ENCODE measurements around the gene SH3D19.

DNA sequence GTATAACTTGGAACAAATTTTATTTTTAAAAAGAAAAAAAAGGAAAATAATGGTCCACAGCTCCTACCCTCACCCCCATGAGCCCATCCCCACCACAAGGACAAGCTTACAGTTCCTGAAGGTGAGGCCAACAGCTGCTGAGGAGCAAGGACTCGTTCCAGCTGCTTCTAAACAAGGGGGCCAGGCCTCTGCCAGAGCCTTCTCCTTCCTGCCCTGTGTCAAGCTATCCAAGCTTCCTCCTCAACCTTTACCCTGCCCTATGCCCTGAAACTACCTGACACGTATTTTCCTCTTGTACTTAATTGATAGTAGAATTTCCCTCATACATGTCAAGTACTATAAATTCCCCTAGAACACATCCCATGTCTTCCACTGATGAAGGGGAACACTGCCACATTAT, 8.8 kb downstream of the SH3D19 start:
- TF ChIP-seq POLR2A (IDR thresholded peaks at IDR 0.05) (no peak), CTCF (IDR thresholded peaks at IDR 0.05) (no peak)
